ENCODE data around the gene RNLS.

RNLS gene

DNA sequence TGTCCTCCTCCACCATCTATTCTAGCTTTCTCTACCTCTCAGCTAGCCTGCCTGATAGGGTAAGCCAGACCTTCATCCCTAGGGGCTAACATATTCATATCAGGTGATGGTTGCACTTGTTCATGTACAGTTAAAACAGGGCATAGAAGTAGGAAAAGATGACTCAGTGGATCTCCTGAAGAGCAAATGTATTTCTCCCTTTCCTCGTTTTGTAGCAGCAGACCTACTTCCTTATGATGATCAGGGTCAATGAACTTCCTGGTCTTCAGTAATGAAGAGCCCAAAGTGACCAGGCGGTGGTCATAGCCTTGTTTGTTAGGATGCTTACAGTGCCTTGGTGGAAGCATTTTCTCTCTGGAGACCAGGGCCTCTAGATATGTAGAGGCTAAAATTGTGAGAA lies 9.8 kb upstream of the RNLS start:
- TF ChIP-seq POLR2AphosphoS5 (IDR thresholded peaks at IDR 0.05; ENCODE audit: low read depth, low read length) (no peak), POLR2A (IDR thresholded peaks at IDR 0.05; ENCODE audit: low read depth, low read length) (no peak), TAF1 (IDR thresholded peaks at IDR 0.05; ENCODE audit: borderline replicate concordance, low read depth, low read length) (no peak)
- FAIRE-seq: peak; percentile 73

DNA sequence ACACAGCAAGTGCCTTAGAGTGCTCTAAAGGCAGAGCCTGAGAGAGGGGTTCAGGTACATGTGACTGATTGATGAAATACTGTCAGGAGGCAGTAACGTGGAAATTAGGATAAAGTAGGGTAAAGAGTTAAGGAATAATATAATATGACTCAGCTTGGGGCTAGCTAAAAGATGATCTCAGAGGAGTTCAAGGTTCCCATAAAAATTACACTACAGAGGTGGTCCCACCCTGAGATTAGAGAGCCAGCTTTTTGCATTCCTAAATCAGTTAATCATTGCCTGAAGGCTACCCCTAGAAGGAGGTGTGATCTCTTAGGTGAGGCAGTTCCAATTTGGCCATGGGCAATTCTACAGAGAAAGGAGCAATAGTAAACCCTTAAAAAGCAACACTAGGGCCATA lies 9.3 kb upstream of the RNLS start:
- FAIRE-seq (no peak), DNase-seq (ENCODE audit: insufficient read length) (no peak)
- TF ChIP-seq POLR2AphosphoS5 (IDR thresholded peaks at IDR 0.05; ENCODE audit: low read depth, low read length) (no peak), TAF1 (IDR thresholded peaks at IDR 0.05; ENCODE audit: borderline replicate concordance, low read depth, low read length) (no peak), POLR2A (IDR thresholded peaks at IDR 0.05; ENCODE audit: low read depth, low read length) (no peak)

More for the DNA sequence above, 9.8 kb upstream of the RNLS start:
- DNase-seq (ENCODE audit: insufficient read length): no peak

DNA sequence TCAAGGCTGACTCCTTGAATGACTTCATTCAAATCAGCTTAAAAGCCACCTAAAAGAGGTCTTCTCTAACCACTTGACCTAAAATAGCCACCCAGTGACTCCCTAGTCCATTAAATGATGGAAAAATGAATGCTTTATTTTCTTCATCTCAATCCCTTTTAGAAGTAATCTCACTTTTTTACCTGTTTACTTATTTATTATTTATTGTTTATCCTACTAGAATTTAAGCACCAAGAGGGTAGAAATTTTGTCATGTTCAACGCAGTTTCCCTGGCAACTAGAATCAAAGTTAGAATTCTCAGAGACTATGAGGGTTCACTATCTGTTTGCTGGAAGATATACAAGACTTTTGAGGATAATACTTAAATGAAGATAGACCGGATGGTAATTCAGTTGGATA lies 3.3 kb upstream of the RNLS start, which contains the start of gene LIPJ:
Gene LIPJ (plus strand): TSS at position 301 of the 400 bp plus-strand sequence. CDS start 3,926 bp downstream, outside the sequence.
- no peak for TF ChIP-seq POLR2AphosphoS5 (IDR thresholded peaks at IDR 0.05; ENCODE audit: low read depth, low read length)
- TF ChIP-seq POLR2A (IDR thresholded peaks at IDR 0.05; ENCODE audit: low read depth, low read length): no peak
- TF ChIP-seq TAF1 (IDR thresholded peaks at IDR 0.05; ENCODE audit: borderline replicate concordance, low read depth, low read length): no peak
- FAIRE-seq (no peak), DNase-seq (ENCODE audit: insufficient read length) (no peak)

DNA sequence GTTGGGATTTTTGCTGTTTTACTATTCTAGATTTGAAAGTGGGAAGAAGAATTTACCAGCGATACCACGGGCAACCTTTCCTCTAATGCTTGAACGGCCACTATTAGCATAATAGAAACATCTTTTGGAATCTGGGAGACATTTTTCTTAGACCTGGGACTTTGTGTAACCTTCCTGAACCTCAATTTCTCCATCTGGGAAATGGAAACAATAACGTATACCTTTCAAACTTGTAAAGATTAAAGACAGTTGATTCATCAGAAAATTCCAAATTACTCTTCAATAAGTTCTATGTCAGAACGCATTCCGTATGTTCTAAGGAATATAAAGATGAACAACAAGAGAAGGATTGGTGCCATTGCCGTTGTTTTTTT lies 453 bp upstream of the RNLS start:
- DNase-seq (ENCODE audit: insufficient read length) (no peak), FAIRE-seq (no peak)
- TF ChIP-seq TAF1 (IDR thresholded peaks at IDR 0.05; ENCODE audit: borderline replicate concordance, low read depth, low read length): no peak
- TF ChIP-seq POLR2A (IDR thresholded peaks at IDR 0.05; ENCODE audit: low read depth, low read length): no peak
- no peak for TF ChIP-seq POLR2AphosphoS5 (IDR thresholded peaks at IDR 0.05; ENCODE audit: low read depth, low read length)

DNA sequence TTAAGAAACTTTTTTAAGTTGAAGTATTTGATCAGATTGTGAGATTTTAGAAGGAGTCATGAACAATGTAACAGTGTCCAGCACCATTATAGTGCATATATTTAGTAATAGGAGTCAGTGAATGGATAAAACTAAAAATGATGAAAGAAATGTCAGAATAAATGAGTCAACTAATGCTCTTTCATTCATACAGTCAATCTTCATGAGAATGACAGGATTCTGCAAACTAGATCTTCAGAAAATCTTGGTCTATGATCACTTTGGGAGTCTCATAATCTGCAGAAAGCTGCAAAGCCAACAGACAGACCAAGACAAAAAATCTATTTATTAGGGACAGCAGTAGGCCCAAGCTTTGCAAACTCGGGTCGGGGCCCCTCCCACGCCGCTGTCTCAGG lies 710 bp downstream of the RNLS start:
- TF ChIP-seq TAF1 (IDR thresholded peaks at IDR 0.05; ENCODE audit: borderline replicate concordance, low read depth, low read length): no peak
- DNase-seq (ENCODE audit: insufficient read length) (no peak), FAIRE-seq (peak; percentile 38)

DNA sequence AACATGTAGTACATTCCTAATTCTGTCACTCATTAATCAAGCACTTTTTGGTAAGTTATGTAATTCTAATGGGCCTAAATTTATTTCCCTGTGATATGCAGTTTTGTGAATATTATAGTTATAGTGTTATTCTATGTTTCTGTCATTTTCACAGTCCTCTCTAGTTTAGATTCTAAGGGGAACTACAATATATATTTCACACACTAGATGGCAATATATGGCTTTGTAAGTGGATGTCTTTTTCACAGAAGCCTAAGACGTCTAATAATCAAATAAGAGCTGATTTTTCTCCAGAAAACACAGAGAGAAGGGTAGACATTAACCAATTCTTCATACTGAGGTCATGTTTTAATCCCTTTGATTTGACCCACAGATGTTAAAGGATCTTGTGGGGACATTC lies 18.0 kb downstream of the RNLS start:
- TF ChIP-seq POLR2A (IDR thresholded peaks at IDR 0.05; ENCODE audit: low read depth, low read length) (no peak), POLR2AphosphoS5 (IDR thresholded peaks at IDR 0.05; ENCODE audit: low read depth, low read length) (no peak), TAF1 (IDR thresholded peaks at IDR 0.05; ENCODE audit: borderline replicate concordance, low read depth, low read length) (no peak)
- DNase-seq (ENCODE audit: insufficient read length) (no peak), FAIRE-seq (peak; percentile 66)

DNA sequence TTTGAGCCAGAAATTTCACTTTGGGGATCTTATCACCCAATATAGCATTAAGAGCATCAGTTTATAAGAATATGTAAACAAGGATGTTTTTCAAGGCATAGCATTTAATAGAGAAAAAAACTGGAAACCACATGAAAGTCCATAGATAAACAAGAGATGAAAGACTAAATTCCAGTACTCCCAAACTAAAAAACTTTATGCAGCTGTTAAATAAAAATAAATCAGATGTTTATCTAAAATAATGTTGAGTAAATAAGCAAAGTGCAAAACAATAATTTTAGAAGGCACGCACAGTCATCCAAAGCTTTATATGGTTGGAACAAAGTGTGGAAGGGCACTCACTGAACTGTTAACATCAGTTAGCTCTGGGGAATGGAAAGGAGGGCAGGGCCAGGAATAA lies 21.0 kb downstream of the RNLS start:
- no peak for FAIRE-seq

DNA sequence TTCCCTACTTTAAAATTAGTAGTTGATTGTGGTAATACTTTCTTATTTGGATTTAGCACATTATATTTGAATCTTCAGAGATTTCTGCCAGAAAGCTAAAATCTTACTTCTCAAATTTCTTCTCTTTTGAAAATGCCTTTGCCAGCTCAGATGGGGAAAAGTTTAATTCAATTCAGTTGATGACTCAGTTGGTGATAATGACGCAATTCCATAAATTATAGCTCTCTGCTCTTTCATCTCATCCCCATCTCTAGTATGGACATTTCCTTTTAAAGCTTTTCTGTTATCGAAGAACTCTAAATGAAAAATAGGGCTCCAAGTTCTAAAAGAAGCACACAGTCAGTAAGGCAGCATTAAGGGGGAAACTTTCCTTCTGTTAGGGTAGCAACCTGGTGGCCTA lies 25.5 kb downstream of the RNLS start:
- DNase-seq (ENCODE audit: insufficient read length) (no peak), FAIRE-seq (no peak)
- TF ChIP-seq TAF1 (IDR thresholded peaks at IDR 0.05; ENCODE audit: borderline replicate concordance, low read depth, low read length) (no peak), POLR2A (IDR thresholded peaks at IDR 0.05; ENCODE audit: low read depth, low read length) (no peak), POLR2AphosphoS5 (IDR thresholded peaks at IDR 0.05; ENCODE audit: low read depth, low read length) (no peak)

More for the DNA sequence above, 21.0 kb downstream of the RNLS start:
- no peak for DNase-seq (ENCODE audit: insufficient read length)
- no peak for TF ChIP-seq TAF1 (IDR thresholded peaks at IDR 0.05; ENCODE audit: borderline replicate concordance, low read depth, low read length)
- TF ChIP-seq POLR2AphosphoS5 (IDR thresholded peaks at IDR 0.05; ENCODE audit: low read depth, low read length): no peak
- TF ChIP-seq POLR2A (IDR thresholded peaks at IDR 0.05; ENCODE audit: low read depth, low read length): no peak

DNA sequence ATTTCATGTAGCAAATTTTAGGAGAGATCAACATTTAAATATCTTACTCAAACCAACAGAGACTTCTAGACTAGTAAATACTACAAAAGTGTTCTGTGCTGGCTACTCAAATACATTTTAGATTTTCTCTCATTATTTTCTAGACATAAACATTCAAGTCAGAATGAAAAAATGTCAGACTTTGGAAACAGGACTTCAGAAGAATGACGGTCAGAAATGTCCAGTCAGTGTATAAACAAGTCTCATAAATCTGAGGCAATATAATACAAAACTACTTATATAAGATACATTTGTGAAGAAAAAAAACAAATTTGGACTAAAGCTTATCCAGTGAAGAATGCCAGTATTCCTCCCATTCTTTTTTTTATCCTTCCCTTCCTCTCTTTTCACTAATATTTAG lies 25.9 kb downstream of the RNLS start:
- DNase-seq (ENCODE audit: insufficient read length) (no peak), FAIRE-seq (no peak)
- no peak for TF ChIP-seq TAF1 (IDR thresholded peaks at IDR 0.05; ENCODE audit: borderline replicate concordance, low read depth, low read length)
- TF ChIP-seq POLR2A (IDR thresholded peaks at IDR 0.05; ENCODE audit: low read depth, low read length): no peak
- TF ChIP-seq POLR2AphosphoS5 (IDR thresholded peaks at IDR 0.05; ENCODE audit: low read depth, low read length): no peak

DNA sequence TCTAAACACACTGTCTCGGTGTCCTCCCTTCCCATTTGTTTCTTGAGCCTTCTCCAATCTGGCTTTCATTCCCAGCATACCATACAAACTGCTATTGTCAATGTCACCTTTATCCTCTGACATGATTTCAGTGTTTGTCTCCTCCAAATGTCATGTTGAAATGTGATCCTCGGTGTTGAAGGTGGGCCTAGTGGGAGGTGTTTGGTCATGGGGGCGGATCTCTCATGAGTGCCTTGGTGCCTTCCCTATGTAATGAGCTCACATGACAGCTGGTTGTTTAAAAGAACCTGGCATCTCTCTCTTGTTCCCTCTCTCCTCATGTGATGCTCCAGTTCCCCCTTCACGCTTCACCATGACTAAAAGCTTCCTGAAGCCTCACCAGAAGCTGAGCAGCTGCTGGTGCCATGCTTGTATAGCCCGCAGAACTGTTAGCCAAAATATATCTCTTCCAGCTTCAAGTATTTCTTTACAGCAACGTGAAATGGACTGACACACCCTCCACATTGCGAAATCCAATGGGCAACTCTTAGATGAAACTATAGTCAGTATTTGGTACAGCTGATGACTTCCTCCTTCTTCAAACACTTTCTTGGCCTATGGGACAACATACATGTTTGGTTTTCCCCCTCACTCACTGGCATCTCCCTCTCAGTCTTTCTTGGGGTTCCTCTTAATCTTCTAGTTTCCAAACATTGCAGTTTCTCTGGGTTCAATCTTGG lies 27.8 kb downstream of the RNLS start:
- no peak for TF ChIP-seq TAF1 (IDR thresholded peaks at IDR 0.05; ENCODE audit: borderline replicate concordance, low read depth, low read length)
- TF ChIP-seq POLR2A (IDR thresholded peaks at IDR 0.05; ENCODE audit: low read depth, low read length): no peak
- FAIRE-seq: peak; percentile 46
- DNase-seq (ENCODE audit: insufficient read length): no peak

DNA sequence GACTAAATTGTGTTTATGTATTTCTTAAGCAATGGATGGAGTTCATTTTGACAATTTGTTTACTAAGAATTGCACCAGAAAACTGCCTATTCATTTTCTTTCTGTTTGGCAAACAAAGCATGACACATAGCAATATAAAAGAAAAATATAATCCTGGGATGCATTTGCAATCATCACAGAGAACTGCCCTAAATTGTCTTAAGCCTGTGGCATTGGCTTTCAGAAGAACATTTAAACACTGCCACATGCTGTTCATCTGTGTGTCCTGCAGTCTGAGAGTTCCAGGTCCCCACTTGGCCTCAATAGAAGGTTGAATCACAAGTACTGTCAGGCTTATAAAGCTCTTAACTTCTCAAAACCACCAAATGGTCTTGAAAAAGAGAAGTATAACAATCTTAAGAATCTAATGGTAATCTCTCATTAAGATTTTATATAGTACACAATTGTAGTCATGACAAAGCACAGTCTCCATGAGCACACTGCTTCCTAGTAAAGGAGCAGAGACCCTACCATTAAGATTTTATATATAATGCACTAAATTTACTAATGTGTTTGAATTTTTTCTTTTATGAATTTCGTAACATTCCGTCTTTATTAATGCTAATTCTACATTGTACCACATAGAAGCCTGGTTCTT lies 29.9 kb downstream of the RNLS start:
- DNase-seq (ENCODE audit: insufficient read length) (peak; percentile 7), FAIRE-seq (peak; percentile 97)
- TF ChIP-seq TAF1 (IDR thresholded peaks at IDR 0.05; ENCODE audit: borderline replicate concordance, low read depth, low read length) (no peak), POLR2AphosphoS5 (IDR thresholded peaks at IDR 0.05; ENCODE audit: low read depth, low read length) (no peak), POLR2A (IDR thresholded peaks at IDR 0.05; ENCODE audit: low read depth, low read length) (no peak)

DNA sequence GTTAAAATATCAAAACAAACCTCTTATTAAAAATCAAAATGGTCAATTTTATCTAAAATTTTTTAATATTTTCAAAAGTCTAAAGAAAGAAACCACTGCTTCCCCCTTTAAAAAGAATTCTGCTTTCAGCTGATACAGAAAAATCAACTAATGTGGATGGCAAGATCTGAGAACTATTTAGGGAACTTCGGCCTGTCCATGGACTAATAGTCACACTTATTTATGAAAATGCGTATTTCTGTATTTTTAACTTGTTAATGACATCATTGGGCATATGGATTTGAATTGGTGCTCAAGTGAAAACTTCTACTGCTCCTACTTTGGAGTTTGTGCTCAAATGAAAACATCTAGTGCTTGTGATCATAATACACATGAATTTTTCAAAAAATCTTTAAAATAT lies 31.9 kb downstream of the RNLS start:
- TF ChIP-seq TAF1 (IDR thresholded peaks at IDR 0.05; ENCODE audit: borderline replicate concordance, low read depth, low read length): no peak
- no peak for TF ChIP-seq POLR2AphosphoS5 (IDR thresholded peaks at IDR 0.05; ENCODE audit: low read depth, low read length)
- TF ChIP-seq POLR2A (IDR thresholded peaks at IDR 0.05; ENCODE audit: low read depth, low read length): no peak
- FAIRE-seq (no peak), DNase-seq (ENCODE audit: insufficient read length) (no peak)
